SK-N-SH (cell line): Measurements from ENCODE around the gene SPINT1. TPM values are rescaled to one million over a fixed set of nuclear protein-coding genes. Genes with fewer than 3 reads are reported as not detected.
A peak's percentile ranks its signal among the peaks of the same experiment; 100 is the strongest.

Source experiments
- CTCF ChIA-PET: fragments of 300-600, 350-600 bp; formaldehyde crosslinking; extraction: SDS; loops from one replicate; lab custom pipeline; 2021; lab: Yijun Ruan, JAX
- POLR2A ChIA-PET: fragments of 350-600 bp; sonication (Branson Sonifier 250); formaldehyde crosslinking; extraction: SDS; loops from one replicate; lab custom pipeline; 2020; ENCODE audit warnings: antibody characterized with exemption, inconsistent platforms; lab: Yijun Ruan, JAX
- DNase-seq: peaks from one replicate; pipeline ENCODE4 v3.0.0; 2012
- H2AFZ ChIP-seq: fragments of 200-600 bp; sonication (generic); 2 replicates; pipeline ENCODE4 v1.8.1; 2016; ENCODE audit warnings: antibody characterized with exemption, mild to moderate bottlenecking, low read depth
- H3F3A ChIP-seq: fragments of 200-600 bp; sonication (generic); replicated peaks from 2 replicates; pipeline ENCODE3; 2016; ENCODE audit warnings: antibody characterized with exemption, mild to moderate bottlenecking; ENCODE audit not compliant: insufficient read depth
- H3K27ac ChIP-seq, 2 experiments: fragments of 200-500 bp in 1 of 2; fragments of 200-600 bp in 1 of 2; sonication (Bioruptor generic) in 1 of 2; sonication (generic), shearing (Covaris generic) in 1 of 2; 2 replicates each; pipeline versions ENCODE4 v1.5.1 to v1.6.1; 2014 to 2016; ENCODE audit warnings: low read depth in 2 of 2, inconsistent platforms in 1 of 2, low read length in 1 of 2, mild to moderate bottlenecking in 1 of 2, mixed read lengths in 1 of 2
- H3K27me3 ChIP-seq: fragments of 200-600 bp; sonication (generic), shearing (Covaris generic); 2 replicates; pipeline ENCODE4 v1.6.1; 2016; ENCODE audit warnings: mixed run types; ENCODE audit not compliant: insufficient read depth
- H3K36me3 ChIP-seq, 2 experiments: fragments of 200-500 bp in 1 of 2; fragments of 200-600 bp in 1 of 2; sonication (Bioruptor generic) in 1 of 2; sonication (generic) in 1 of 2; replicated peaks in 1 of 2; 2 replicates each; pipeline versions ENCODE3 to v1.5.1; 2014 to 2016; ENCODE audit warnings: low read length in 1 of 2, mild to moderate bottlenecking in 1 of 2; ENCODE audit not compliant: insufficient read depth in 2 of 2, control insufficient read depth in 1 of 2
- H3K4me1 ChIP-seq, 2 experiments: fragments of 200-500 bp in 1 of 2; fragments of 200-600 bp in 1 of 2; sonication (Bioruptor generic) in 1 of 2; sonication (generic), shearing (Covaris generic) in 1 of 2; 2 replicates each; pipeline versions ENCODE4 v1.5.1 to v1.6.1; 2014 to 2016; ENCODE audit warnings: low read depth in 1 of 2, low read length in 1 of 2, mixed run types in 1 of 2; ENCODE audit not compliant: insufficient read depth in 2 of 2, control insufficient read depth in 1 of 2
- H3K4me2 ChIP-seq: fragments of 200-600 bp; sonication (generic), shearing (Covaris generic); 2 replicates; pipeline ENCODE4 v1.6.1; 2017; ENCODE audit warnings: mixed run types
- H3K4me3 ChIP-seq, 2 experiments: fragments of 200-500 bp in 1 of 2; fragments of 200-600 bp in 1 of 2; sonication (Bioruptor generic) in 1 of 2; sonication (generic), shearing (Covaris generic) in 1 of 2; 2 replicates each; pipeline versions ENCODE4 v1.5.1 to v1.8.1; 2014 to 2016; ENCODE audit warnings: low read depth in 2 of 2, inconsistent platforms in 1 of 2, low read length in 1 of 2, mild to moderate bottlenecking in 1 of 2, mixed read lengths in 1 of 2, moderate library complexity in 1 of 2
- H3K79me2 ChIP-seq: fragments of 200-600 bp; sonication (generic); 2 replicates; pipeline ENCODE4 v1.8.1; 2017; ENCODE audit warnings: mild to moderate bottlenecking; ENCODE audit not compliant: insufficient read depth
- H3K9ac ChIP-seq: fragments of 200-600 bp; sonication (generic); 2 replicates; pipeline ENCODE4 v1.6.1; 2017; ENCODE audit warnings: mixed run types
- H3K9me2 ChIP-seq: fragments of 200-600 bp; sonication (generic); 2 replicates; pipeline ENCODE4 v1.6.1; 2017; ENCODE audit warnings: mixed run types
- H3K9me3 ChIP-seq: fragments of 200-600 bp; sonication (generic); 2 replicates; pipeline ENCODE4 v1.6.1; 2017; ENCODE audit warnings: mixed run types, mild to moderate bottlenecking, moderate library complexity
- H4K20me1 ChIP-seq: fragments of 200-600 bp; sonication (generic); 2 replicates; pipeline ENCODE4 v1.6.1; 2017; ENCODE audit warnings: mild to moderate bottlenecking, mixed run types; ENCODE audit not compliant: insufficient read depth
- ELF1 ChIP-seq: IDR thresholded peaks from 2 replicates; pipeline ENCODE4 v1.4.0; 2012
- EP300 ChIP-seq, 2 experiments: IDR thresholded peaks; 2 replicates each; pipeline versions ENCODE4 v1.4.0 to v1.6.1; 2012; ENCODE audit warnings: borderline replicate concordance in 1 of 2, low read depth in 1 of 2, low read length in 1 of 2
- EZH2phosphoT487 ChIP-seq: fragments of 200-600 bp; sonication (generic); IDR thresholded peaks from 2 replicates; pipeline ENCODE4 v1.6.1; 2017; ENCODE audit warnings: low read depth, mixed run types, mild to moderate bottlenecking, antibody characterized with exemption, moderate library complexity, borderline replicate concordance
- FOSL2 ChIP-seq: IDR thresholded peaks from 2 replicates; pipeline ENCODE4 v1.4.0; 2012; ENCODE audit warnings: low read depth, mild to moderate bottlenecking, moderate library complexity, borderline replicate concordance
- GABPA ChIP-seq: IDR thresholded peaks from 2 replicates; pipeline ENCODE4 v1.4.0; 2012; ENCODE audit warnings: low read depth, mild to moderate bottlenecking
- JUND ChIP-seq: IDR thresholded peaks from 2 replicates; pipeline ENCODE4 v1.4.0; 2012
- MAX ChIP-seq: IDR thresholded peaks from 2 replicates; pipeline ENCODE4 v1.4.0; 2012; ENCODE audit warnings: low read depth
- MEF2A ChIP-seq: IDR thresholded peaks from 2 replicates; pipeline ENCODE4 v1.4.0; 2012; ENCODE audit warnings: low read depth, borderline replicate concordance
- MXI1 ChIP-seq: IDR thresholded peaks from 2 replicates; pipeline ENCODE4 v1.6.1; 2012; ENCODE audit warnings: mild to moderate bottlenecking, low read depth, low read length, improper control_type of control experiment
- NRF1 ChIP-seq: IDR thresholded peaks from 2 replicates; pipeline ENCODE4 v1.6.1; 2012; ENCODE audit warnings: low read depth, mild to moderate bottlenecking, low read length
- PBX3 ChIP-seq: IDR thresholded peaks from 2 replicates; pipeline ENCODE4; 2012
- RAD21 ChIP-seq: IDR thresholded peaks from 2 replicates; pipeline ENCODE4 v1.6.1; 2012; ENCODE audit warnings: mild to moderate bottlenecking, low read length
- RCOR1 ChIP-seq: fragments of 150-350 bp; IDR thresholded peaks from 2 replicates; pipeline ENCODE4 v1.6.1; 2017; ENCODE audit warnings: antibody characterized with exemption, low read length
- REST ChIP-seq: IDR thresholded peaks from 2 replicates; pipeline ENCODE4 v1.6.1; 2012; ENCODE audit warnings: mild to moderate bottlenecking, low read depth, low read length, moderate library complexity
- RFX5 ChIP-seq: IDR thresholded peaks from 2 replicates; pipeline ENCODE4 v1.6.1; 2012; ENCODE audit warnings: mild to moderate bottlenecking, improper control_type of control experiment, low read length
- RXRA ChIP-seq: IDR thresholded peaks from 2 replicates; pipeline ENCODE4 v1.4.0; 2012; ENCODE audit warnings: low read depth, mild to moderate bottlenecking, borderline replicate concordance
- SIN3A ChIP-seq: IDR thresholded peaks from 2 replicates; pipeline ENCODE4 v1.6.1; 2012; ENCODE audit warnings: low read depth, mild to moderate bottlenecking, low read length, moderate library complexity, borderline replicate concordance
- SMC3 ChIP-seq: IDR thresholded peaks from 2 replicates; pipeline ENCODE4 v1.6.1; 2012; ENCODE audit warnings: low read depth, low read length, improper control_type of control experiment
- TAF1 ChIP-seq: IDR thresholded peaks from 2 replicates; pipeline ENCODE4 v1.6.1; 2012; ENCODE audit warnings: low read depth, mild to moderate bottlenecking, low read length, moderate library complexity, borderline replicate concordance
- TCF12 ChIP-seq: IDR thresholded peaks from 2 replicates; pipeline ENCODE4 v1.4.0; 2012
- USF1 ChIP-seq: IDR thresholded peaks from 2 replicates; pipeline ENCODE4 v1.4.0; 2012; ENCODE audit warnings: low read depth, borderline replicate concordance
- USF2 ChIP-seq: fragments of 150-350 bp; IDR thresholded peaks from 2 replicates; pipeline ENCODE4 v1.6.1; 2017; ENCODE audit warnings: antibody characterized with exemption, low read length, low read depth, borderline replicate concordance
- YY1 ChIP-seq: IDR thresholded peaks from 2 replicates; pipeline ENCODE4 v1.4.0; 2012; ENCODE audit warnings: low read depth, mild to moderate bottlenecking
- ZBTB33 ChIP-seq: IDR thresholded peaks from 2 replicates; pipeline ENCODE4 v1.4.0; 2012; ENCODE audit warnings: low read depth, borderline replicate concordance
- WGBS: methylation state at CpG from one replicate; pipeline ENCODE4 v1.1.6; 2017; ENCODE audit warnings: low lambda C conversion rate; 5-methylcytosine and 5-hydroxymethylcytosine counted together
- polyA plus RNA-seq, 3 experiments: library from polyadenylated mRNA; depleted of rRNA; stranded (reverse); fragments of >200 nt; gene quantifications; 2 replicates each; pipeline ENCODE4 v1.2.3, GENCODE V29; 2012

Gene SPINT1
- polyA plus RNA-seq, 1 of the 3 experiments (the other 2 are of a cell fraction): 2.0 TPM

GRCh38 chr15:40857601-40858341 is 13.9 kb downstream of the SPINT1 start:
- no peaks in the 10 kb centered on the region for H3K9me3 ChIP-seq
- H3K4me3 ChIP-seq: no peak overlapping the region; a peak in 1 of 4 replicates
- H2AFZ ChIP-seq: peak overlapping the region; percentile 52; the same call in 1 of the 2 replicates
- no peak overlapping the region for H3K27ac ChIP-seq
- DNase-seq: peak; percentile 91
- 31% methylated on average over 10 of the region's 15 CpGs for WGBS
- H3K79me2 ChIP-seq: no peaks in the 10 kb centered on the region
- no peaks in the 10 kb centered on the region for H3K36me3 ChIP-seq
- H3K9ac ChIP-seq: no peak overlapping the region
- H3K4me2 ChIP-seq: no peak overlapping the region
- H3K9me2 ChIP-seq: no peaks in the 10 kb centered on the region
- peaks cover 0 to 3% of the 10 kb centered on the region in 2 experiments; a peak in 1 of 4 replicates for H3K4me1 ChIP-seq
- H3K27me3 ChIP-seq: no peaks in the 10 kb centered on the region
- ChIA-PET POLR2A (interaction anchor here (0.6 to 2.4 kb wide), 5 partner anchors 12 to 474 kb away, joined by 3 to 12 read pairs (median 7); partner anchors contain the start of genes RHOV and VPS18), CTCF (interaction anchor here (0.5 to 5.1 kb wide), 48 partner anchors 11 to 1716 kb away, joined by 3 to 120 read pairs (median 4); partner anchors contain the start of genes CHAC1, PPP1R14D and SPINT1)
- H3F3A ChIP-seq: peaks cover 3% of the 10 kb centered on the region
- H4K20me1 ChIP-seq: no peaks in the 10 kb centered on the region
- TF ChIP-seq SMC3: peak; percentile 92
- TF ChIP-seq ELF1: no peak
- TF ChIP-seq USF2: no peak
- TF ChIP-seq PBX3: no peak
- no peak for TF ChIP-seq SIN3A
- TF ChIP-seq RAD21: peak; percentile 82
- 0 out of 2 replicates have a peak, but pooled peaks have one; percentile 32 for TF ChIP-seq RCOR1
- TF ChIP-seq ZBTB33: no peak
- TF ChIP-seq EZH2phosphoT487: no peak
- peak; percentile 56; the same call in 1 of the 2 replicates for TF ChIP-seq MXI1
- no peak for TF ChIP-seq NRF1
- TF ChIP-seq MEF2A: no peak
- no peak for TF ChIP-seq EP300 (IDR thresholded peaks at IDR 0.05; ENCODE audit: borderline replicate concordance in 1 of 2, low read depth in 1 of 2, low read length in 1 of 2)
- no peak for TF ChIP-seq RFX5
- no peak for TF ChIP-seq REST
- TF ChIP-seq RXRA: no peak
- TF ChIP-seq GABPA: no peak
- no peak for TF ChIP-seq FOSL2
- no peak for TF ChIP-seq YY1
- TF ChIP-seq TCF12: no peak
- no peak for TF ChIP-seq TAF1
- TF ChIP-seq MAX: no peak
- no peak for TF ChIP-seq JUND
- TF ChIP-seq USF1: no peak
